ENCODE data around the gene EQTN.

EQTN gene

DNA sequence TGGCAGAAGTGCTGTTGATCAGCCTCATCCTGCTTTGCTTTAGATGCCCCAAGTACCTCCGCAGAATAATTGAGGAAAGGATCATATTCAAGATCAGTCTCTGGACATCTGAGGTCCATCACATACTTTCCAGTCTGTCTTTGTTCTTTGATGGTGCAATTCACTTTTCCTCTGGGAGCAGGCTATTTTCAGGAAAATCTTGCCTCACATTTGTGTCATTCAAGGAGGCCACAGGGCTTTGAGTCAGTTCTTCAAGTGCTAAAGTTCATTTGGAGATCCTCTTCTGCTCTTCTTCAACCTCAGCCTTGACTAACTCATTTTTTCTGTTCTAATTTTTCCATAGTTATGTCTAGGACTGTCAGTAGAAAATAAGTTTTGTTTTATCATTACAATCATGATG is 18.6 kb downstream of the EQTN start:
- H3K4me1 ChIP-seq (ENCODE audit: control insufficient read depth, insufficient read depth, low read depth, low read length): no peaks in the 10 kb centered on the region
- no peak overlapping the region for H4K91ac ChIP-seq (ENCODE audit: low read length)
- H3K9ac ChIP-seq (ENCODE audit: low read length): no peak overlapping the region
- no peak overlapping the region for H3K14ac ChIP-seq (ENCODE audit: low read length in 2 of 2)
- no peak overlapping the region for H3K27ac ChIP-seq (ENCODE audit: low read length, poor library complexity, severe bottlenecking)
- no peak overlapping the region for H2BK12ac ChIP-seq (ENCODE audit: low read length in 2 of 2)
- 100% methylated on average over 1 of the region's 1 CpG for WGBS
- H2BK120ac ChIP-seq (ENCODE audit: low read depth, low read length): no peak overlapping the region
- no peaks in the 10 kb centered on the region for H3K9me3 ChIP-seq (ENCODE audit: control insufficient read depth, low read length)
- no peak overlapping the region for H3K18ac ChIP-seq (ENCODE audit: low read depth in 1 of 2, low read length in 2 of 2)
- no peak overlapping the region for H2AFZ ChIP-seq (ENCODE audit: low read depth, low read length)
- H3K4me2 ChIP-seq (ENCODE audit: low read length, poor library complexity, severe bottlenecking): no peak overlapping the region
- no peak overlapping the region for H2BK15ac ChIP-seq (ENCODE audit: low read depth, poor library complexity, severe bottlenecking)
- no peak overlapping the region for H2AK5ac ChIP-seq (ENCODE audit: low read length, severe bottlenecking)
- DNase-seq: peak; percentile 68
- no peak overlapping the region for H3K23ac ChIP-seq (ENCODE audit: low read length in 2 of 2)
- H3K4me3 ChIP-seq (ENCODE audit: insufficient read depth in 1 of 2, low read depth in 1 of 2, low read length in 2 of 2): no peak overlapping the region
- H3K36me3 ChIP-seq (ENCODE audit: control insufficient read depth in 1 of 2, insufficient read depth in 2 of 2, low read depth in 1 of 2, low read length in 2 of 2): no peaks in the 10 kb centered on the region
- peaks cover 0 to 15% of the 10 kb centered on the region in 2 experiments for H3K27me3 ChIP-seq (ENCODE audit: control insufficient read depth in 1 of 2, insufficient read depth in 1 of 2, low read length in 2 of 2)
- no peak overlapping the region for H4K8ac ChIP-seq (ENCODE audit: low read length)
- no peak overlapping the region for H3K4ac ChIP-seq (ENCODE audit: low read depth in 1 of 2, low read length in 2 of 2)
- H3K79me1 ChIP-seq (replicated peaks; ENCODE audit: low read length, poor library complexity, severe bottlenecking): no peaks in the 10 kb centered on the region
- no peak overlapping the region for H2BK5ac ChIP-seq (ENCODE audit: low read depth, low read length, poor library complexity, severe bottlenecking)

DNA sequence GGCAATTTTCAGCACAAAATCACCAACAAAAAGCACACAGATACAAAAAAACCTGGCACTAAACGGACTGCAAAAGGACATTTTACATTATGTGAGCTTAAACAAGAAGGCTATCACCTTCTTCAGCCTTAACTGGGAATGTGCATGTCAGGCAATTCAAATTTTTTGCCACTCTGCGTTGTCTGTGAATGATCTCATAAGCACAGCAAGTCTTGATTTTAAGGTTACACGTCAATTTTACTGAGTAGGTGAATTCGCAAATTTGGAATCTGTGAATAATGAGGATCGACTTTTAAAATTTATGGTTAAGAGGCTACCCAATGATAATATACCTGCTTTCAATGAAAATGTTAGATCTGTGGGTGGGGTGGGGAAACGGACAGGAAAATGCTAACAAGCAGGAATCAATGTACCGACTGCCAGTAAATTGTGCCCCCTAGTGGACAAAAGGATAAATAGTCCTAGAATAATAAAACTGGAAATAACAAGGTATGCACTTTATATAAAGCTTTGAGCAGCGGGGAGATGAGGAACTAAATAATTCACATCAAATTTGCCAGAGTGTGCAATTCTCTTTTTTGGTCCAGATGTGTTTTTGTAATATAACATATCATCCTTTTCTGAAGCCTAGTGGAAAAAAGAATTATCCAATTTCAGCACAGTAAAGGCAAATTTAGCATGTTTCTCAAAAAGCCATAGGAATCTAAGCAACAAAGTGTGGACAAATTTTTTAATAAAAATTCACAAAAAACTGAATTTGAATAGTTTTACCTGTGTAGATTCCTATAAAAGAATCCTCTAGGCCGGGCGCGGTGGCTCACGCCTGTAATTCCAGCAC is 20.5 kb downstream of the EQTN start:
- DNase-seq: peak; percentile 70
- no peaks in the 10 kb centered on the region for H3K36me3 ChIP-seq (ENCODE audit: control insufficient read depth in 1 of 2, insufficient read depth in 2 of 2, low read depth in 1 of 2, low read length in 2 of 2)
- H3K9ac ChIP-seq (ENCODE audit: low read length): peak overlapping the region; percentile 79
- no peaks in the 10 kb centered on the region for H3K79me1 ChIP-seq (replicated peaks; ENCODE audit: low read length, poor library complexity, severe bottlenecking)
- no peak overlapping the region for H2BK5ac ChIP-seq (ENCODE audit: low read depth, low read length, poor library complexity, severe bottlenecking)
- no peak overlapping the region for H2AK5ac ChIP-seq (ENCODE audit: low read length, severe bottlenecking)
- no peak overlapping the region for H3K18ac ChIP-seq (ENCODE audit: low read depth in 1 of 2, low read length in 2 of 2)
- peak overlapping the region; percentile 39 for H4K91ac ChIP-seq (ENCODE audit: low read length)
- H4K8ac ChIP-seq (ENCODE audit: low read length): no peak overlapping the region
- no peak overlapping the region for H3K4ac ChIP-seq (ENCODE audit: low read depth in 1 of 2, low read length in 2 of 2)
- no peak overlapping the region for H2BK120ac ChIP-seq (ENCODE audit: low read depth, low read length)
- peak overlapping the region; percentile 52 for H3K4me2 ChIP-seq (ENCODE audit: low read length, poor library complexity, severe bottlenecking)
- no peak overlapping the region for H3K14ac ChIP-seq (ENCODE audit: low read length in 2 of 2)
- H2BK15ac ChIP-seq (ENCODE audit: low read depth, poor library complexity, severe bottlenecking): no peak overlapping the region
- peaks cover 0 to 4% of the 10 kb centered on the region in 2 experiments for H3K27me3 ChIP-seq (ENCODE audit: control insufficient read depth in 1 of 2, insufficient read depth in 1 of 2, low read length in 2 of 2)
- H3K4me3 ChIP-seq (ENCODE audit: insufficient read depth in 1 of 2, low read depth in 1 of 2, low read length in 2 of 2): peak overlapping the region in 1 of 2 experiments; percentile 56
- H3K4me1 ChIP-seq (ENCODE audit: control insufficient read depth, insufficient read depth, low read depth, low read length): no peaks in the 10 kb centered on the region
- peak overlapping the region; percentile 46 for H2AFZ ChIP-seq (ENCODE audit: low read depth, low read length)
- H3K27ac ChIP-seq (ENCODE audit: low read length, poor library complexity, severe bottlenecking): no peak overlapping the region
- H2BK12ac ChIP-seq (ENCODE audit: low read length in 2 of 2): no peak overlapping the region
- no peaks in the 10 kb centered on the region for H3K9me3 ChIP-seq (ENCODE audit: control insufficient read depth, low read length)
- WGBS: 57% methylated on average over 10 of the region's 12 CpGs
- H3K23ac ChIP-seq (ENCODE audit: low read length in 2 of 2): no peak overlapping the region

DNA sequence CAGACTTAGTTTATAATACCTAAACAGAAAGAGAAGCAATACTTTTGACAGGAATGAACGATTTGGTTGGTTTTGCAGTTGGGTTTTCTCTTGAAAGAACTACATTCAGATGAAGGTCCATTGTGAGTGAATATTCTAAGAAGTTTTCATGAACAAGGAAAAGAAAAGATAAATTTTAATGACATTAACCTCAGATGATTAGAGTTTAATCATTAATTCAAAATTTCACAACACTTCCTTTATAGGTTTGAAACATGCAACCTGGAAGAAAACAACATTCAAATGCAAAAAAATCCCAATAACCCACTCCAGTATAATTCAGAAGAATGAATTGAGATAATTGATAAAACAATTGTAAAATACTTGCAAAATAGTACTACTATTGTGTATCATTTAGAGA is 23.8 kb downstream of the EQTN start:
- WGBS: 100% methylated on average over 1 of the region's 1 CpG
- Histone ChIP-seq H2BK5ac (ENCODE audit: low read depth, low read length, poor library complexity, severe bottlenecking) (no peak overlapping the region), H3K18ac (ENCODE audit: low read depth in 1 of 2, low read length in 2 of 2) (no peak overlapping the region)

DNA sequence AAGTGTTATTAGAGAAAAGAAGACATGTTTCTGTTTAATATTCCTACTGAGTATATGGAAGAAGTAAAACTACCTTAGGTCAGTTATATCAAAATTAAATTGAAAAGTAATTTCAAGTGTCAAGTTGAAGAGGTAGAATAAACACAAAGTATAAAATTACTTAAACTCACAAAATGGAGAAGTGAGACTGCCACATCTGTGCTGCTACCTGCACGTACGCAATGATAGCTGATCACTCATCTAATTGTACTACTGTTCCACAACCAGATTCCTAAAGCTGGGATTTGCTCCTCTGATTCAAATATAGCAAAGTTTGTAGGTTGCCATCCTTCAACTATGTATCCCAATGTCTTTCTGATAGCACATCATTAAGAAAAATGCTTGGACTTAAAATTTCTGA is 24.8 kb downstream of the EQTN start:
- Histone ChIP-seq H3K23ac (ENCODE audit: low read length in 2 of 2) (no peak overlapping the region), H3K4me3 (ENCODE audit: insufficient read depth in 1 of 2, low read depth in 1 of 2, low read length in 2 of 2) (no peak overlapping the region), H3K18ac (ENCODE audit: low read depth in 1 of 2, low read length in 2 of 2) (no peak overlapping the region), H3K4me2 (ENCODE audit: low read length, poor library complexity, severe bottlenecking) (no peak overlapping the region), H2BK12ac (ENCODE audit: low read length in 2 of 2) (no peak overlapping the region), H2BK120ac (ENCODE audit: low read depth, low read length) (no peak overlapping the region), H3K14ac (ENCODE audit: low read length in 2 of 2) (no peak overlapping the region), H4K91ac (ENCODE audit: low read length) (no peak overlapping the region), H3K36me3 (ENCODE audit: control insufficient read depth in 1 of 2, insufficient read depth in 2 of 2, low read depth in 1 of 2, low read length in 2 of 2) (no peaks in the 10 kb centered on the region), H2AFZ (ENCODE audit: low read depth, low read length) (no peak overlapping the region), H3K79me1 (replicated peaks; ENCODE audit: low read length, poor library complexity, severe bottlenecking) (no peaks in the 10 kb centered on the region), H2BK15ac (ENCODE audit: low read depth, poor library complexity, severe bottlenecking) (no peak overlapping the region), H2BK5ac (ENCODE audit: low read depth, low read length, poor library complexity, severe bottlenecking) (no peak overlapping the region), H3K9me3 (ENCODE audit: control insufficient read depth, low read length) (no peaks in the 10 kb centered on the region), H3K27me3 (ENCODE audit: control insufficient read depth in 1 of 2, insufficient read depth in 1 of 2, low read length in 2 of 2) (no peaks in the 10 kb centered on the region), H3K9ac (ENCODE audit: low read length) (no peak overlapping the region), H4K8ac (ENCODE audit: low read length) (no peak overlapping the region), H2AK5ac (ENCODE audit: low read length, severe bottlenecking) (no peak overlapping the region), H3K4ac (ENCODE audit: low read depth in 1 of 2, low read length in 2 of 2) (no peak overlapping the region), H3K4me1 (ENCODE audit: control insufficient read depth, insufficient read depth, low read depth, low read length) (no peaks in the 10 kb centered on the region), H3K27ac (ENCODE audit: low read length, poor library complexity, severe bottlenecking) (no peak overlapping the region)
- DNase-seq: no peak
- WGBS: 97% methylated on average over 2 of the region's 2 CpGs

More for the DNA sequence above, 23.8 kb downstream of the EQTN start:
- Histone ChIP-seq H4K8ac (ENCODE audit: low read length) (no peak overlapping the region), H2BK120ac (ENCODE audit: low read depth, low read length) (no peak overlapping the region), H2BK12ac (ENCODE audit: low read length in 2 of 2) (no peak overlapping the region), H3K9ac (ENCODE audit: low read length) (no peak overlapping the region), H3K4ac (ENCODE audit: low read depth in 1 of 2, low read length in 2 of 2) (no peak overlapping the region), H2AK5ac (ENCODE audit: low read length, severe bottlenecking) (no peak overlapping the region), H3K4me3 (ENCODE audit: insufficient read depth in 1 of 2, low read depth in 1 of 2, low read length in 2 of 2) (no peak overlapping the region), H3K14ac (ENCODE audit: low read length in 2 of 2) (no peak overlapping the region), H3K27me3 (ENCODE audit: control insufficient read depth in 1 of 2, insufficient read depth in 1 of 2, low read length in 2 of 2) (no peaks in the 10 kb centered on the region), H3K27ac (ENCODE audit: low read length, poor library complexity, severe bottlenecking) (no peak overlapping the region), H4K91ac (ENCODE audit: low read length) (no peak overlapping the region), H3K4me2 (ENCODE audit: low read length, poor library complexity, severe bottlenecking) (no peak overlapping the region), H3K36me3 (ENCODE audit: control insufficient read depth in 1 of 2, insufficient read depth in 2 of 2, low read depth in 1 of 2, low read length in 2 of 2) (no peaks in the 10 kb centered on the region), H2BK15ac (ENCODE audit: low read depth, poor library complexity, severe bottlenecking) (no peak overlapping the region), H2AFZ (ENCODE audit: low read depth, low read length) (no peak overlapping the region), H3K23ac (ENCODE audit: low read length in 2 of 2) (no peak overlapping the region), H3K4me1 (ENCODE audit: control insufficient read depth, insufficient read depth, low read depth, low read length) (no peaks in the 10 kb centered on the region), H3K79me1 (replicated peaks; ENCODE audit: low read length, poor library complexity, severe bottlenecking) (no peaks in the 10 kb centered on the region), H3K9me3 (ENCODE audit: control insufficient read depth, low read length) (no peaks in the 10 kb centered on the region)
- peak; percentile 8 for DNase-seq

Data from mesenchymal stem cell (in vitro differentiated cells and primary cell).